ENCODE data around the gene CAMK2G. TPM values are rescaled to one million over a fixed set of nuclear protein-coding genes. Genes with fewer than 3 reads are reported as not detected.
"Not testable (repeated sequence)": the region's sequence is repeated elsewhere in the genome, so short reads cannot be mapped to it uniquely, and the experiment has no call there.

Gene CAMK2G
- total RNA-seq, 1 donor from 2014 or later: 25.7 TPM

GRCh38 chr10:73793456-73793855 is 80.9 kb downstream of the CAMK2G start:
- no peaks in the 10 kb centered on the region for H3K27me3 Mint-ChIP-seq (ENCODE audit: low read depth)
- H3K4me3 Mint-ChIP-seq: no peak overlapping the region
- TF ChIP-seq, protein P1, sequence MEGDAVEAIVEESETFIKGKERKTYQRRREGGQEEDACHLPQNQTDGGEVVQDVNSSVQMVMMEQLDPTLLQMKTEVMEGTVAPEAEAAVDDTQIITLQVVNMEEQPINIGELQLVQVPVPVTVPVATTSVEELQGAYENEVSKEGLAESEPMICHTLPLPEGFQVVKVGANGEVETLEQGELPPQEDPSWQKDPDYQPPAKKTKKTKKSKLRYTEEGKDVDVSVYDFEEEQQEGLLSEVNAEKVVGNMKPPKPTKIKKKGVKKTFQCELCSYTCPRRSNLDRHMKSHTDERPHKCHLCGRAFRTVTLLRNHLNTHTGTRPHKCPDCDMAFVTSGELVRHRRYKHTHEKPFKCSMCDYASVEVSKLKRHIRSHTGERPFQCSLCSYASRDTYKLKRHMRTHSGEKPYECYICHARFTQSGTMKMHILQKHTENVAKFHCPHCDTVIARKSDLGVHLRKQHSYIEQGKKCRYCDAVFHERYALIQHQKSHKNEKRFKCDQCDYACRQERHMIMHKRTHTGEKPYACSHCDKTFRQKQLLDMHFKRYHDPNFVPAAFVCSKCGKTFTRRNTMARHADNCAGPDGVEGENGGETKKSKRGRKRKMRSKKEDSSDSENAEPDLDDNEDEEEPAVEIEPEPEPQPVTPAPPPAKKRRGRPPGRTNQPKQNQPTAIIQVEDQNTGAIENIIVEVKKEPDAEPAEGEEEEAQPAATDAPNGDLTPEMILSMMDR (conservative IDR thresholded peaks at IDR 0.05): no peak
- peaks cover 8% of the 10 kb centered on the region for H3K4me1 Mint-ChIP-seq
- no peaks in the 10 kb centered on the region for H3K9me3 Mint-ChIP-seq
- no peak for DNase-seq (ENCODE audit: low read depth, low spot score)
- H3K27ac Mint-ChIP-seq (ENCODE audit: unreplicated experiment): no peak overlapping the region
- peaks cover 19% of the 10 kb centered on the region for H3K36me3 Mint-ChIP-seq (ENCODE audit: low read depth)

- TF ChIP-seq, protein P1 (conservative IDR thresholded peaks at IDR 0.05): no peak
- Mint-ChIP-seq H3K36me3 (ENCODE audit: low read depth) (peaks cover 17% of the 10 kb centered on the region), H3K4me1 (peaks cover 20% of the 10 kb centered on the region), H3K27ac (ENCODE audit: unreplicated experiment) (no peak overlapping the region), H3K9me3 (no peaks in the 10 kb centered on the region), H3K27me3 (ENCODE audit: low read depth) (no peaks in the 10 kb centered on the region), H3K4me3 (no peak overlapping the region)
- no peak for DNase-seq (ENCODE audit: low read depth, low spot score)
These were observed 82.4 kb downstream of the CAMK2G start for GRCh38 chr10:73791871-73792400.

GRCh38 chr10:73790886-73791625 is 83.3 kb downstream of the CAMK2G start:
- peaks cover 14% of the 10 kb centered on the region for H3K36me3 Mint-ChIP-seq (ENCODE audit: low read depth)
- no peak for DNase-seq (ENCODE audit: low read depth, low spot score)
- no peak overlapping the region for H3K4me3 Mint-ChIP-seq
- TF ChIP-seq, protein P1 (conservative IDR thresholded peaks at IDR 0.05): no peak
- no peaks in the 10 kb centered on the region for H3K9me3 Mint-ChIP-seq
- H3K27me3 Mint-ChIP-seq (ENCODE audit: low read depth): no peaks in the 10 kb centered on the region
- peaks cover 27% of the 10 kb centered on the region for H3K4me1 Mint-ChIP-seq
- no peak overlapping the region for H3K27ac Mint-ChIP-seq (ENCODE audit: unreplicated experiment)

DNA sequence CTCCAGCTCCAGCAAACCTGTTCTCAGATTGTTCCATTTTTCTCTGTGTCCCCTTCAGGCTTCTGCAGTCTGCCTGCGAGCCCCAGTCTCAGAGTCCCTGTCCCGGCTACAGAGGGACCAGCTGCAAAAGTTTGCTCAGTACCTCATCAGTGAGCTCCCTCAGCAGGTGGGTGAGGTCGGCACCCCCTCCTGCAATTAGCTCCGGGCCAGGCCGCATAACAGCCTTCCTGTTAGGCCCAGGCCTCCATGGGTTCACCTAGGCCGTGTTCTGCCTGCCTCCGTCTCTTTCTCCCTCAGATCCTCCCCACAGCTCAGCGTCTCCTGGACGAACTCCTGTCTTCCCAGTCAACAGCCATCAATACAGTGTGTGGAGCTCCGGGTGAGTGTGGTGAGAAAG is 84.7 kb downstream of the CAMK2G start:
- TF ChIP-seq, protein P1 (conservative IDR thresholded peaks at IDR 0.05): no peak
- H3K36me3 Mint-ChIP-seq (ENCODE audit: low read depth): peaks cover 8% of the 10 kb centered on the region
- no peak overlapping the region for H3K27ac Mint-ChIP-seq (ENCODE audit: unreplicated experiment)
- H3K4me1 Mint-ChIP-seq: peaks cover 37% of the 10 kb centered on the region
- H3K27me3 Mint-ChIP-seq (ENCODE audit: low read depth): no peaks in the 10 kb centered on the region
- peak overlapping the region; percentile 71 for H3K4me3 Mint-ChIP-seq
- H3K9me3 Mint-ChIP-seq: no peaks in the 10 kb centered on the region
- no peak for DNase-seq (ENCODE audit: low read depth, low spot score)

- Mint-ChIP-seq H3K9me3 (no peaks in the 10 kb centered on the region), H3K4me1 (peaks cover 39% of the 10 kb centered on the region), H3K36me3 (ENCODE audit: low read depth) (peaks cover 8% of the 10 kb centered on the region), H3K27me3 (ENCODE audit: low read depth) (no peaks in the 10 kb centered on the region), H3K4me3 (peak overlapping the region; percentile 87), H3K27ac (ENCODE audit: unreplicated experiment) (no peak overlapping the region)
- DNase-seq (ENCODE audit: low read depth, low spot score): no peak
- TF ChIP-seq, protein P1 (conservative IDR thresholded peaks at IDR 0.05): no peak
These were observed 85.3 kb downstream of the CAMK2G start for GRCh38 chr10:73788864-73789658.

- peaks cover 51% of the 10 kb centered on the region for H3K4me1 Mint-ChIP-seq
- not testable (repeated sequence) for H3K36me3 Mint-ChIP-seq (ENCODE audit: low read depth); H3K27me3 Mint-ChIP-seq (ENCODE audit: low read depth); DNase-seq (ENCODE audit: low read depth, low spot score); H3K9me3 Mint-ChIP-seq
- H3K27ac Mint-ChIP-seq (ENCODE audit: unreplicated experiment): peak overlapping the region; percentile 91
- peak overlapping the region; percentile 91 for H3K4me3 Mint-ChIP-seq
These were observed 87.1 kb downstream of the CAMK2G start for GRCh38 chr10:73787031-73787800.
